GM12865 (cell line): ENCODE results near the gene LIME1.

Experiments used
- DNase-seq: peaks from one replicate; pipeline ENCODE4 v3.0.0; 2010; ENCODE audit warnings: low read depth
- H3K4me3 ChIP-seq: 2 replicates; pipeline ENCODE4 v1.5.1; 2011; ENCODE audit warnings: mild to moderate bottlenecking, low read depth, low read length, control low read depth
- CTCF ChIP-seq: IDR thresholded peaks from 2 replicates; pipeline ENCODE4 v1.5.1; 2011; ENCODE audit warnings: low read length, control low read depth, low read depth, inconsistent platforms; ENCODE audit not compliant: insufficient read depth; ENCODE audit errors: missing control alignments

LIME1 gene

GRCh38 chr20:63782051-63782471 is 45.6 kb downstream of the LIME1 start:
- H3K4me3 ChIP-seq, result no peak overlapping the region
- peak; percentile 25 for TF ChIP-seq CTCF
- peak; percentile 83 for DNase-seq

GRCh38 chr20:63782521-63782971 is 46.1 kb downstream of the LIME1 start:
- no peak for DNase-seq
- H3K4me3 ChIP-seq, result no peak overlapping the region
- no peak for TF ChIP-seq CTCF

- no peak for TF ChIP-seq CTCF
- no peak for DNase-seq
- no peak overlapping the region for H3K4me3 ChIP-seq
Observed at GRCh38 chr20:63783970-63784369, 47.5 kb downstream of the LIME1 start.

GRCh38 chr20:63785691-63786131 is 49.2 kb downstream of the LIME1 start:
- H3K4me3 ChIP-seq, result no peak overlapping the region
- TF ChIP-seq CTCF, result no peak
- no peak for DNase-seq

GRCh38 chr20:63787302-63787701 is 50.8 kb downstream of the LIME1 start:
- TF ChIP-seq CTCF, result no peak
- no peak for DNase-seq
- H3K4me3 ChIP-seq, result no peak overlapping the region

GRCh38 chr20:63787749-63788148 is 51.3 kb downstream of the LIME1 start:
- TF ChIP-seq CTCF, result no peak
- no peak for DNase-seq
- no peak overlapping the region for H3K4me3 ChIP-seq
